Thyroid gland (tissue), 4 donors: ENCODE measurements around the gene AFF3.

Source experiments
- POLR2A ChIP-seq, 2 donors: fragments of 450-650 bp; IDR thresholded peaks; one replicate each; pipeline ENCODE4 v1.6.1; 2017; ENCODE audit warnings: antibody characterized with exemption in 2 of 2, mild to moderate bottlenecking in 2 of 2, moderate library complexity in 1 of 2
- TF ChIP-seq, protein P1 (sequence below), 6 experiments: fragments of 200-600 bp in 3 of 6; fragments of 450-650 bp in 3 of 6; sonication (generic) in 3 of 6; IDR thresholded peaks; one replicate each; pipeline ENCODE4 v1.5.1; 2016 to 2019; ENCODE audit warnings: antibody characterized with exemption in 6 of 6, mild to moderate bottlenecking in 2 of 6, inconsistent platforms in 1 of 6, moderate library complexity in 1 of 6

DNA sequence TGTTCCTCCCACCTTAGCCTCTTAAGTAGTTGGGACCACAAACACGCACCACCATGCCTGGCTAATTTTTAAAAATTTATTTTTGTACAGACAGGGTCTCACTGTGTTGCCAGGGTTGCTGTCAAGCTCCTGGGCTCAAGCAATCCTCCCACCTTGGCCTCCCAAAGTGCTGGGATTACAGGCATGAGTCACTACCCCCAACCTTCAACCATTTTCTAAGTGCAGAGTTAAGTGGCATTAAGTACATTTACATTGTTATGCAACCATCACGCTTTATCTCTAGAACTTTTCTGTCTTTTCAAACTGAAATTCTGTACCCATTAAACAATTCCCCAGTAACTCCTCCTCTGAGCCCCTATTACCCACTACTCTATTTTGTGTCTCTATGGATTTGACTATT is 45.9 kb upstream of the AFF3 start:
- no peak for TF ChIP-seq POLR2A (IDR thresholded peaks at IDR 0.05)
- TF ChIP-seq, protein P1, sequence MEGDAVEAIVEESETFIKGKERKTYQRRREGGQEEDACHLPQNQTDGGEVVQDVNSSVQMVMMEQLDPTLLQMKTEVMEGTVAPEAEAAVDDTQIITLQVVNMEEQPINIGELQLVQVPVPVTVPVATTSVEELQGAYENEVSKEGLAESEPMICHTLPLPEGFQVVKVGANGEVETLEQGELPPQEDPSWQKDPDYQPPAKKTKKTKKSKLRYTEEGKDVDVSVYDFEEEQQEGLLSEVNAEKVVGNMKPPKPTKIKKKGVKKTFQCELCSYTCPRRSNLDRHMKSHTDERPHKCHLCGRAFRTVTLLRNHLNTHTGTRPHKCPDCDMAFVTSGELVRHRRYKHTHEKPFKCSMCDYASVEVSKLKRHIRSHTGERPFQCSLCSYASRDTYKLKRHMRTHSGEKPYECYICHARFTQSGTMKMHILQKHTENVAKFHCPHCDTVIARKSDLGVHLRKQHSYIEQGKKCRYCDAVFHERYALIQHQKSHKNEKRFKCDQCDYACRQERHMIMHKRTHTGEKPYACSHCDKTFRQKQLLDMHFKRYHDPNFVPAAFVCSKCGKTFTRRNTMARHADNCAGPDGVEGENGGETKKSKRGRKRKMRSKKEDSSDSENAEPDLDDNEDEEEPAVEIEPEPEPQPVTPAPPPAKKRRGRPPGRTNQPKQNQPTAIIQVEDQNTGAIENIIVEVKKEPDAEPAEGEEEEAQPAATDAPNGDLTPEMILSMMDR (IDR thresholded peaks at IDR 0.05) = no peak
